Measurements from ENCODE around the gene RNF151.

The RNF151 gene

DNA sequence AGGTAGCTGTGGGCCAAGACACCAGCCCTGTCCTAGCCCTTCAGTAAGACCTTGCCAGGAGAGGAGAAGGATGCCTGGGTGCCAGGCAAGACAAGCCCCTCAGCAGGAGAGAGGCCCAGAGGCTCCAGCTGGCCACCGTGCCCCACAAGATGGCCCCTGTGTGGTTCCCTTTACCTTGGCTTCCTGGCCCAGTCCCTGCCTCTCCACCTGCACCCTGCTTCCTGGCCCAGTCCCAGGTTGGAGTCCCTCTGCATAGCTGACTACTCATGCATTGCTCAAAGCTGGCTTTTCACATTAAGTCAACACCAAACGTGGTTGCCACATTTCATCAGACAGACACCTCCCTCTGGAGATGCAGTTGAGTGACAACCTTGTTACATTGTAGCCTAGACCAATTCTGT lies 27.1 kb downstream of the RNF151 start:
- no peak for DNase-seq

DNA sequence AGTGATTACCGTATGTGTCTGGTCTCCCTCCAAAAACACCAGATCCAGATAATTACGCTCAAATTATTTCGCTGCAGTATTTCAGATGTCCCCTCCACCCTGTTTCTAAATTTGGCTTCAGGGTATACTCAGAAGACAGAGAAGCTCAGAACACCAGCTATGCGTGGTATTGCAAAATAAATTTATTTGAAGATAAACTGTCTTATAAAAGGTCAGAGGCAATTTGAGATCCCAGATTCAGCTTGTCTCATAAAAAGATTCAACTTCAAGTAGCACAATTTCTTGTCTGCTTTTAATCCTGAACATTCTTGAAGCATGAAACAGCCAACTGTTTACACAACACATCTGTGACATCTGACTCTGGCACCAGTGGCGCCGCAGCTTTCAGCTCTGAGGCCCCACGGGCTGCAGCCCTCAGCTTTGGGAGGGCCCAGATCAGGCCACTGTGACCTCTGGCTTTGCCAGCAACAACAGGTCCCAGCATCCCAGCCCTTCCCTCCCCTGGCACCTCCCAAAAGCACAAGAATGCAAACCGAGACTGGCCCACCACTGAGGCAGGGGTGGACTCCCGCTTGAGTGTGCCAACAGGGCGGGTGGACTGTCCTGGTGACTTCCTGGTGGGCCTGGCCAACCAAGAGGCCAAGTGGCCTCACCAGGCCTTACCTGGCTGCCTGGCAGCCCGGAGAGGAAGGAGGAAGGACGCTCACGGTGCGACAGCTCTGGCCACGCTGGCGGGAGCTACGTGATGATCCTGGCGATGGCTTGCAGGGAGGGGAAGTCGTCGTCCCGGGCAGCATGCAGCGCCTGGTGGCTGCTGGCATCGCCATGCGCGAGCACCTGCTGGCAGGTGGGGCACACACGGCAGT lies 31.1 kb downstream of the RNF151 start:
- DNase-seq = no peak

DNA sequence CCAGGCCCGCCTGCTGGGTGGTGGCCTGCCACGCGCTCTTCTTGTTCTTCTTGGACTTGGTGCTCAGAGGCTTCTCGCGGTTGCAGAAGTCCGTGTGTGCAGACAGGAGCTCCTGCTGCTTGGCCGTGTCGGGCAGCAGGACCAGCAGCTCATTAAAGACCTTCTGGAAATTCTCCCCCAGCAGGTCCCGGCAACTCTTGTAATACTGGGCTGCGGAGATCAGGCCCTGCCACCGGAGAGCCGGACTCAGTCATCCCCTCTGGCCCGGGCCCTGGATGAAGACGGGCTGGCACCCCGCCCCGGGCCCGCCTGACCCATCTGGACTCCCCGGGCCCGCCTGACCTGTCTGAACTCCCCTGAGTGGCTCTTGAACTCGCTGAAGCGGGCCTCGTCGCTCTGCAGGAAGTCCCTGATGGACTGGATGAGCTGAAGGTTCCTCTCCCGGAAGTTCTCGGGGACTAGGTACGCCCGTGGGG lies 31.7 kb downstream of the RNF151 start:
- DNase-seq = no peak

- DNase-seq = no peak
Measured at GRCh38 chr16:1998852-1999801, 32.5 kb downstream of the RNF151 start.

DNA sequence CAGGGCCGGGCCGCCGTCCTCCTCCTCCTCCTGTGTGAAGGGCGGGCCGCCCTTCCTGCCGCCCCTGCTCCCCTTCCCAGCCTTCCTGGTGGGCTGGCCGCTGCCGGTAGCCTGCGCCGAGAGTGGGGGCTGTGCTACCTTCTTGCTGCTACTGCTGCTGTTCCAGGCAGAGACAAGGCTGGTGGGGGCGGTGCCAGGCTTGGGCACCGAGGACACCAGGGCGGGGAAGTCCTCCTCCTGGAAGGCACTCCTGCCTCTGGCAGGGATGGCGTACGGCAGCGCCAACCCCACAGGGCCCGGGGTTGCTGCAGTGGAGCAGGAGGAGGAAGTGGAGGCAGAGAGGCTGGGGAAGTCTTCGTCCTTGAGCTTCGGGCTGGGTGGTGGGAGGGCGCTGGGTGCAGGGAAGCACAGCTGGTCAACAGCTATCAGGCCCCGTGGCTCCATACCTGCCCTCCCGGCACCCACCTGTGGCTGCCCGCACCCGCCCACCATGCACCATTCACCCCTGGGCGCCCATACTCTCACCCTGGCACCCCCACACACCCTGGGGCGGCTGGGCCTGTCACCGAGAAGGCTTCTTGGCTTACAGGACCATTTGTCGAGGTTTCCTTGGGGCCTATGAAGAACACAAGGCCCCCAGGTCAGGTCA lies 33.3 kb downstream of the RNF151 start:
- DNase-seq = no peak

GRCh38 chr16:2001035-2001434 lies 34.4 kb downstream of the RNF151 start:
- peak; percentile 4 for DNase-seq

- DNase-seq = peak; percentile 4
Measured at GRCh38 chr16:2001456-2002355, 35.0 kb downstream of the RNF151 start.

DNA sequence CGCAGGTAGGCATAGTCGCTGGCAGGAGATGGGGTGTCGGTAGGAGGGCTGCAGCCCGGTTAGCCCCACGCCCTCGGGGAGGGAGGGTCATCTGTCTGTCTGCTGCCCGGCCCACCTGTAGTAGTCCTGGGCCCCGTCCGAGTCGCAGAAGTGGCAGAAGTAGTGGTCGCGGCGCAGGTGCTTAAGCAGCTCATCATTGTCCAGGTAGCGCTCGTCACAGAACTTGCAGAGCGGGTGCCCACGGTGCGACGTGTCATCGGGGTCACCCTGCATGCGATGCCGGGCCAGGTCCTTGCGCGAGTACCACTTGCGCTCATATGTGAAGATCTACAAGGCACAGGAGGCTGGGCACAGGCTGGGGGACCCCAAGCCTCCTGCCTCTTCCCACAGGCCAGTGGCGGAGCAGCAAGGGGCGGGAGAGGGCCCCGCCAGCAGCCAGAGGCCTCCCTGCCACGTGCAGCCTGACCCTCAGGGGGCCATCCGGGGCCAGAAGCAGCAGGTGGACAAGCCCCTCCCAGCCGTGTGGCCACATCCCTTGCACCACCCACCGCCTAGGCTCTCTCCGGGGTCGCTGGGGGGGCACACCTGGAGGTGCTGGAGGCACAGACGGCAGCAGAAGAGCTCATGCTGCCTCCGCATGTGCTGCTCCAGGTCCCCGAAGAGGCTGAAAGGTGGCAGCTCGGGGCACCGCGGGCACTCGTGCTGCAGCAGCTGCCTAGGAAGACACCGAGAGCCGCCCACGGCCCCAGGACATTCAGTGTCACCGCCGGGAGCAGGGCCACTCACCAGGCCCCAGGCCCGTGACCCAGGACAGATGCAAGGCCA lies 36.0 kb downstream of the RNF151 start:
- DNase-seq = no peak

GRCh38 chr16:2003231-2003826 lies 36.7 kb downstream of the RNF151 start:
- no peak for DNase-seq

DNA sequence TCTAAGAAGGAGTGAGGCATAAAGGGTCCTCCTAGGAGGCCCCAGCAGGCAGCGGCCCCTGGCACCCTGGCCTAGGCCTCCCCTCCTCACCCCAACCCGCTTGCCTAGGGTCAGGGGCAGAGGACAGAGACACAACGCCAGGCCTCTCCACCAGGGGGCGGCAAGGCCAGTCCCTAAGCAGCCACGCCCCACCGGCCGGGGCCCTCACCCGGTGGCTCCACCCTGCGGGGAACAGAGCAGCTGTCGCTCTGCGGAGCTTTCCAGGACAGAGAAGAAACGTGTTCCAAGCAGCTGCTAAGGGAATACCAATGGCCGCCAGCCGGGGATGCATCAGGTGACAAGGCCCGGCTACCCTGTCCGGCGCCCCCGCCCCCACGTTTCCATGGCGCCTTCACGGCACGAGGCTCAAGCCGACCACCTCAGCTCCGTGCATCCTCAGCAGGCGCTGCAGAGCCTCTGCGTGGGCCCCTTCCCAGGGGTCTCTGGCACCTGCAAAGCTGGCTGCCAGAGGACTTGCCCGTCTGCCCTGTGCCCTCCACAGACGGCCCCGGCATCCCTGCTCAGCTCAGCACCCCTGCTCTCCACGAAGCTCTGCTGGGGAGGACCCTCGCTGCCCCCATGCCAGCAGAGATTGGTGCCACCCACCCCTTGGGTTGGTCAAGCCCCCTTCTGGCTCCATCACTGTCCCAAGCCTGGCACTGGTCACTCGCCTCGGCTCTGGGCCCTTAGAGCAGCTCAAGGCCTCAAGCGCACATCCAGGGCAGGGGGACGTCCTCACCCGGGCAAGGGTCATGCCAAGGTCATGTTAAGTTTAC lies 37.4 kb downstream of the RNF151 start:
- DNase-seq = peak; percentile 90

DNA sequence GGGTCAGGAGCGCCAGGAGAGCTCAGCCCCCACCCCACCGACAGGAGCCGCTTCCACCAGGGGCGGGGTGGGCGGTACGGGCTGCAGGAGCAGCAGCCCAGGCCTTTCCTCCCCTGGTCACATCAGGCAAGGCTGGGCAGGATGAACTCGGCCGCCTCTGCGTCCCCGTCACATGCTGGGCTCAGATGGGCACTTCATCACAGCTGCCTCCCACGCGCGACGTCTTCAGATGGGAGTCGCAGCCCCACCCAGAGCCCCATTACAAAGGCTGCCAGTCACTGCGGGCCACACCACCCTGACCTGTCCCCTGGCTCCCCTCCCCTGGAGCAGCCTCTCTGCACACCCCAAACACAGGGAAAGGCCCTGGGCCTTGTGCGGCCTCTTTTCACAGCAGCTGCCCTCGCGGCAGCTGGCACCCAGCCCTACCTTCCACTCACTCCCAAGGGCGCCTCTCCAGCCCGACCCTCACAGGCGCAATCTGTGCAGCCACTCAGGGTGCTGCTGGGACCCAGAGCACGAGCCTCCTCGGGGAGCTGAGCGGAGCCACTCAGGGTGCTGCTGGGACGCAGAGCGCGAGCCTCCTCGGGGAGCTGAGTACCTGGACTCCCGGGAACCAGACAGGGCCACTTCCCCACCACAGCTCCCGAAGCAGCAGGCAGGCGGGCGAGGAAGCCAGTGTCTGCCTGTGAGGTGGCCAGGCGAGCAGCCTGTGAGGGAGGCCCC lies 38.3 kb downstream of the RNF151 start:
- no peak for DNase-seq

GRCh38 chr16:2005646-2006045 lies 39.0 kb downstream of the RNF151 start:
- no peak for DNase-seq

GRCh38 chr16:2006317-2006716 lies 39.7 kb downstream of the RNF151 start:
- DNase-seq = no peak

GRCh38 chr16:2007081-2007836 lies 40.6 kb downstream of the RNF151 start:
- no peak for DNase-seq

DNA sequence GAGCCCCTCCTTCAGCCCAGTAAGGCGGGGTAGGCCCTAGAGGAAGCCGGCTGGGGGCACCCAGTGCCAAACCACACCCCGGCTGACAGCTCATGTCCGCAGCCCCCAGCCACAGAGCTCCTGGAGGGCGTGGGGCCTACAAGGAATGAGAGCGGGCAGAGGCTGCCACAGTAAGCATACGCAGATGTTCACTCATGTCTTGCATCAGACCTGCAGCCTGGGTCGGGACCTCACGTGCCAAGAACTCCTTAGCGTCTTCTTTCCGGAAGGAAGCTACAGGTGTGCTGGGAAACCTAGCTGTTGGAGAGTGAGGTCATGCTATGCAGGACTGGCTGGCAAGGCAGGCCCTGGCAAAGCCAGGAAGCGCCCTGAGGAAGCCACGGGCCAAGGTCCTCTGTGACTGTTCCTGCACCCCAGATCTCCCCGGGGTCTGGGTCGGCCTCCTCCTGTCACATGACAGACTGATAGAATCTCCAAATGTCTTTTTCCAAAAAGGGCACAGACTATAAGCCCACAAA lies 41.4 kb downstream of the RNF151 start:
- no peak for DNase-seq

GRCh38 chr16:2008631-2009163 lies 42.0 kb downstream of the RNF151 start:
- no peak for DNase-seq

DNA sequence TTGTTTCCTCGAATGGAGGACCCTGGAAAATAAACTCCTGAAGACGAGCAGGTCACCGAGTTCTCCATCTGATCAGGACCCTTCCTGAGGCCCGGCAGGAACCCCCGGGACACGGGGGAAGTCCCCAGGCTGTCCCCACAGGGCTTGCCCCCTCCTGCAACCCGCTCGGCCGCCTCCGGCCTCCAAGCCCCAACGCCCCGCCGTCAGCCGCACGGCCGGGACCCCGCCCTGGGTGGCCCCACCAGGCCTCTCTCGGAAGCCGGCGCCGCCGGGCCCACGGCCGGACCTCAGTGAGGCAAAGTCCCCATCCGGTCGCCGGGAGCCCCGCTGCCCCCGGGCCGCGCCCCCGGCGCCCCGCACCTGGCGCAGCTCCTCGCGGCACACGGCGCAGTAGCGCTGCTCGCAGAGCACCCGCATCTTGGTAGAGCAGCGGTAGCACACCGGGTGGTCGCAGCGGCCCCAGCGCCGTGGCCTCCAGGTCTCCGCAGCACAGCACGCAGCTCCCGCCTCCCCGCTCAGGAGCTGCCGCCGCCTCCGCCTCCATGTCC lies 42.6 kb downstream of the RNF151 start:
- peak; percentile 40 for DNase-seq
